Stomach (tissue), 4 donors: ENCODE results near the gene FAAP20.

ENCODE experiments used
- EP300 ChIP-seq: sonication (generic); formaldehyde crosslinking; IDR thresholded peaks from one replicate; pipeline ENCODE4 v1.6.1; 2017; ENCODE audit warnings: antibody characterized with exemption
- POLR2A ChIP-seq, 4 donors: fragments of 450-650 bp; IDR thresholded peaks; one replicate each; pipeline ENCODE4 v1.6.1; 2016; ENCODE audit warnings: antibody characterized with exemption in 4 of 4, control low read depth in 2 of 4, mild to moderate bottlenecking in 1 of 4, moderate library complexity in 1 of 4
- POLR2AphosphoS5 ChIP-seq, 3 donors: sonication (generic); formaldehyde crosslinking; IDR thresholded peaks; one replicate each; pipeline ENCODE4 v1.6.1; 2016; ENCODE audit warnings: antibody characterized with exemption in 3 of 3
- TF ChIP-seq, protein P1 (sequence below), 7 experiments: fragments of 450-650 bp in 4 of 7; fragments of 200-600 bp in 3 of 7; sonication (generic) in 3 of 7; IDR thresholded peaks; one replicate each; pipeline ENCODE4 v1.5.1; 2016 to 2019; ENCODE audit warnings: antibody characterized with exemption in 7 of 7, control low read depth in 2 of 7, mild to moderate bottlenecking in 1 of 7

DNA sequence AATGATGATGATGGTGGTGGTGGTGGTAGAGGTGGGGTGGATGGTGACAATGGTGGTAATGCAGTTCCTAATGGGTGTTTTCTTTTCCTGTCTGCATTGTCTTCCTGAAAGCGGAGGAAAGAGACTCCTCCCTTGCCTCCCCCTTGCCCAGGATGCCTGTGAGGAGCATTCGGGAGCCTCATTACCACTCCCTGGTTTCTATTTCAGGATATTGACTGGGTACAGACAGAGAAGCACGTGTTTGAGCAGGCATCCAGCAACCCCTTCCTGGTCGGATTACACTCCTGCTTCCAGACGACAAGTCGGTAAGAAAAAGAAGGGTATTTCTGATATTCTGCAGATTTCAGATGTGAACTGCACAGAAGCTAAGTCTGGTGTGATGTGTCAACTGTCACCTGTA, 38.8 kb downstream of the FAAP20 start:
- TF ChIP-seq, protein P1, sequence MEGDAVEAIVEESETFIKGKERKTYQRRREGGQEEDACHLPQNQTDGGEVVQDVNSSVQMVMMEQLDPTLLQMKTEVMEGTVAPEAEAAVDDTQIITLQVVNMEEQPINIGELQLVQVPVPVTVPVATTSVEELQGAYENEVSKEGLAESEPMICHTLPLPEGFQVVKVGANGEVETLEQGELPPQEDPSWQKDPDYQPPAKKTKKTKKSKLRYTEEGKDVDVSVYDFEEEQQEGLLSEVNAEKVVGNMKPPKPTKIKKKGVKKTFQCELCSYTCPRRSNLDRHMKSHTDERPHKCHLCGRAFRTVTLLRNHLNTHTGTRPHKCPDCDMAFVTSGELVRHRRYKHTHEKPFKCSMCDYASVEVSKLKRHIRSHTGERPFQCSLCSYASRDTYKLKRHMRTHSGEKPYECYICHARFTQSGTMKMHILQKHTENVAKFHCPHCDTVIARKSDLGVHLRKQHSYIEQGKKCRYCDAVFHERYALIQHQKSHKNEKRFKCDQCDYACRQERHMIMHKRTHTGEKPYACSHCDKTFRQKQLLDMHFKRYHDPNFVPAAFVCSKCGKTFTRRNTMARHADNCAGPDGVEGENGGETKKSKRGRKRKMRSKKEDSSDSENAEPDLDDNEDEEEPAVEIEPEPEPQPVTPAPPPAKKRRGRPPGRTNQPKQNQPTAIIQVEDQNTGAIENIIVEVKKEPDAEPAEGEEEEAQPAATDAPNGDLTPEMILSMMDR (IDR thresholded peaks at IDR 0.05): no peak
- TF ChIP-seq POLR2AphosphoS5 (IDR thresholded peaks at IDR 0.05) (no peak), POLR2A (IDR thresholded peaks at IDR 0.05) (no peak), EP300 (no peak)
